HepG2 (cell line): ENCODE data around the gene DAPK1. TPM values are rescaled to one million over a fixed set of nuclear protein-coding genes. Genes with fewer than 3 reads are reported as not detected.

Experiments
- ATAC-seq: fragments of 200-7000 bp; cut with Tn5 transposase; 3 replicates; pipeline ENCODE4 v1.9.1; 2020; ENCODE audit warnings: mild to moderate bottlenecking, moderate library complexity
- BruUV-seq: library from RNA; stranded (reverse); fragments of 400-500 nt; replicated peaks from 2 replicates; lab custom pipeline; 2021; lab: Mats Ljungman, UMichigan
- CTCF ChIA-PET: fragments of 300-600 bp; formaldehyde crosslinking; extraction: SDS; loops from one replicate; lab custom pipeline; 2021; ENCODE audit warnings: low total read pairs, inconsistent platforms, low intra/inter-chr PET ratio; lab: Yijun Ruan, JAX
- POLR2A ChIA-PET: fragments of 350-600 bp; sonication (Branson Sonifier 250); formaldehyde crosslinking; loops from one replicate; lab custom pipeline; 2020; ENCODE audit warnings: antibody characterized with exemption, inconsistent platforms; lab: Yijun Ruan, JAX
- DNase-seq: peaks from one replicate; pipeline ENCODE4 v3.0.0-alpha.2; 2015; ENCODE audit warnings: low spot score
- FAIRE-seq: peaks from 3 replicates; lab custom pipeline; 2011; peaks lifted over from hg19 to GRCh38; lab: Jason Lieb, UNC
- H2AFZ ChIP-seq: one replicate; pipeline ENCODE4 v1.6.1; 2011; ENCODE audit warnings: low read length, inconsistent platforms
- H3K27ac ChIP-seq: fragments of 300-600 bp; 3 replicates; pipeline ENCODE4 v1.8.0; 2011; ENCODE audit warnings: mixed run types, mild to moderate bottlenecking, mixed read lengths, low read length, inconsistent platforms; ENCODE audit not compliant: insufficient read depth; ENCODE audit errors: extremely low read length
- H3K27me3 ChIP-seq, 2 experiments: fragments of 200-600 bp in 1 of 2; 2 replicates in 1 of 2; 3 replicates in 1 of 2; pipeline versions ENCODE4 v1.6.0 to v1.8.0; 2011; ENCODE audit warnings: low read length in 2 of 2, mild to moderate bottlenecking in 2 of 2, moderate library complexity in 2 of 2, inconsistent platforms in 1 of 2; ENCODE audit not compliant: insufficient read depth in 2 of 2, control insufficient read depth in 1 of 2
- H3K36me3 ChIP-seq, 2 experiments: fragments of 200-600 bp in 1 of 2; replicated peaks in 1 of 2; 2 replicates in 1 of 2; 3 replicates in 1 of 2; pipeline versions ENCODE4 v1.5.1 to v1.8.0; 2011; ENCODE audit warnings: low read length in 2 of 2, inconsistent platforms in 1 of 2; ENCODE audit not compliant: insufficient read depth in 2 of 2, control insufficient read depth in 1 of 2
- H3K4me1 ChIP-seq: 2 replicates; pipeline ENCODE4 v1.5.1; 2012; ENCODE audit warnings: low read length, inconsistent platforms; ENCODE audit not compliant: insufficient read depth
- H3K4me2 ChIP-seq: 2 replicates; pipeline ENCODE4 v1.6.0; 2011; ENCODE audit warnings: low read depth, low read length, inconsistent platforms
- H3K4me3 ChIP-seq, 3 experiments: fragments of 200-600 bp in 1 of 3; sonication (generic), shearing (Covaris generic) in 1 of 3; replicated peaks in 1 of 3; 2 replicates each; pipeline ENCODE4 v1.5.1; 2011 to 2016; ENCODE audit warnings: low read length in 3 of 3, inconsistent platforms in 2 of 3, low read depth in 2 of 3, mild to moderate bottlenecking in 2 of 3, control low read depth in 1 of 3, mixed read lengths in 1 of 3; ENCODE audit not compliant: insufficient read depth in 1 of 3
- H3K79me2 ChIP-seq: one replicate; pipeline ENCODE4 v1.6.1; 2011; ENCODE audit warnings: low read length, inconsistent platforms; ENCODE audit not compliant: insufficient read depth
- H3K9ac ChIP-seq: 2 replicates; pipeline ENCODE4 v1.6.0; 2011; ENCODE audit warnings: mild to moderate bottlenecking, low read depth, low read length, inconsistent platforms; ENCODE audit not compliant: insufficient read depth
- H3K9me3 ChIP-seq: 2 replicates; pipeline ENCODE4 v1.5.1; 2012; ENCODE audit warnings: mild to moderate bottlenecking, low read length
- H4K20me1 ChIP-seq: 2 replicates; pipeline ENCODE4 v1.6.0; 2011; ENCODE audit warnings: inconsistent platforms, mild to moderate bottlenecking, low read length, moderate library complexity; ENCODE audit not compliant: insufficient read depth
- ERF ChIP-seq: IDR thresholded peaks from 2 replicates; pipeline ENCODE4 v1.6.1; 2018; ENCODE audit warnings: missing biosample characterization, missing genetic modification reagents
- RAD21 ChIP-seq: fragments of 450-650 bp; formaldehyde crosslinking; IDR thresholded peaks from 2 replicates; pipeline ENCODE4 v1.5.0; 2020; ENCODE audit warnings: mild to moderate bottlenecking
- SOX6 ChIP-seq, 2 experiments: fragments of 450-650 bp in 1 of 2; sonication (generic) in 1 of 2; formaldehyde crosslinking in 1 of 2; IDR thresholded peaks; 2 replicates each; pipeline versions ENCODE4 v1.4.0 to v1.6.1; 2017 to 2020; ENCODE audit warnings: antibody characterized with exemption in 1 of 2, mild to moderate bottlenecking in 1 of 2, missing genetic modification reagents in 1 of 2
- SP4 ChIP-seq: sonication (generic); formaldehyde crosslinking; IDR thresholded peaks from 2 replicates; pipeline ENCODE4 v1.8.1; 2023; ENCODE audit warnings: mild to moderate bottlenecking, missing genetic modification reagents
- WGBS: methylation state at CpG from one replicate; pipeline ENCODE4 v1.1.6; 2017; ENCODE audit warnings: low lambda C conversion rate; 5-methylcytosine and 5-hydroxymethylcytosine counted together
- in situ Hi-C: cut with HindIII; loops from 2 replicates; pipeline ENCODE4 v1.10.0; 2017; ENCODE audit warnings: low pct_unique_long_range_greater_than_20kb; ENCODE audit not compliant: extremely low pct_ligation_motif_present
- intact Hi-C: fragments of 100-400 bp; cut with micrococcal nuclease; formaldehyde crosslinking; loops from one replicate; pipeline ENCODE4 v1.10.0; 2022; ENCODE audit not compliant: unreplicated experiment
- polyA plus RNA-seq, 8 experiments: library from polyadenylated mRNA; depleted of rRNA in 3 of 8; stranded (reverse) in 7 of 8; unstranded in 1 of 8; fragments of >200 nt; fragmentation: Illumina TruSeq in 4 of 8; extraction: Trizol in 4 of 8; gene quantifications; 2 replicates each; pipeline versions ENCODE4 v1.2.1 to v1.2.3, GENCODE V29; 2011 to 2016; ENCODE audit warnings: low read depth in 4 of 8, missing spikeins in 1 of 8, mixed read lengths in 1 of 8; ENCODE audit not compliant: insufficient read depth in 1 of 8
- total RNA-seq, 5 experiments: library from RNA; depleted of rRNA; stranded (reverse); fragments of >200 nt; fragmentation: Illumina TruSeq; extraction: Trizol; gene quantifications; 2 replicates each; pipeline ENCODE4 v1.2.3, GENCODE V29; 2016; ENCODE audit warnings: low read depth in 1 of 5
- TF ChIP-seq, protein P1 (sequence below): sonication (generic); formaldehyde crosslinking; IDR thresholded peaks from 2 replicates; pipeline ENCODE4 v1.5.0; 2020; ENCODE audit warnings: mild to moderate bottlenecking, missing genetic modification reagents, borderline replicate concordance
- TF ChIP-seq, protein P2 (sequence below): sonication (generic); formaldehyde crosslinking; IDR thresholded peaks from 2 replicates; pipeline ENCODE4 v1.4.0; 2020; ENCODE audit warnings: mild to moderate bottlenecking, missing genetic modification reagents
- TF ChIP-seq, protein P3 (sequence below): sonication (generic); formaldehyde crosslinking; IDR thresholded peaks from 2 replicates; pipeline ENCODE4 v1.8.0; 2022; ENCODE audit warnings: mild to moderate bottlenecking, missing genetic modification reagents, moderate library complexity

The DAPK1 gene
- total and polyA plus RNA-seq, 2 of the 13 experiments (the other 11 are each of a cell fraction or from before 2014, with no cell fraction given) = 35.7 to 35.9 TPM

DNA sequence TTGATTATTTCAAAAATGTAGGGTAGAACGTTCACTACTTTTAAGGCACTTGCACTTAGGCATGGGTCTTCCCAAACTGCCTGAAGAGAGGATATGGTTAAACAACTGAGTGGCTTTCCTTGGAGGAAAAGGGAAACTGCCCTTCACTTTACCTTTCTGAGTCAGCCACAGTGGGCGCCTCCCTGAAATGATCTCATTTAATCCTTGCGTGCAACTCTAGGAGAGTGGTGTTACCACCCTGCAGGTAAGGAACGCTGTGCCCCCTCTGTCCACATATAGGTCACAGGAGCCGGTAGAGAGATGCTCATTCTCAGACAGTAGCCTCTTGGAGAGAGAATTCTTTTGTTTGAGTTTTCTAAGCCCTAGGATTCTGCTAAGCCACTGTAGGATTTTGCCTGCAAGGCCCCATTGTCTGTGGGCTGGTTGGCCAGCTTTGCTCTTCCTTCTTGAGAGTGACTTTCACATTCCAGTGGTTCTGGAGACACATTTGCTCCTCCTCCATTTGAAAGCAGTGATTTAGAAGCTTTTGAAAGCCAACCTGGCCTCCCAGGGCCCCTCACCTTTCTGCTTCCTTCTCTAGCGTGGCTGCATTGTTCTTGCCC lies 118.0 kb downstream of the DAPK1 start:
- H4K20me1 ChIP-seq = no peaks in the 10 kb centered on the region
- H3K27me3 ChIP-seq = no peaks in the 10 kb centered on the region
- H3K9ac ChIP-seq = no peak overlapping the region
- BruUV-seq = no TSS peak
- no peak overlapping the region for H3K4me2 ChIP-seq
- POLR2A ChIA-PET = no interaction called here
- DNase-seq (no peak), FAIRE-seq (no peak), ATAC-seq (no peak)
- H2AFZ ChIP-seq = no peak overlapping the region
- no peaks in the 10 kb centered on the region for H3K9me3 ChIP-seq
- in situ Hi-C loops (no loop called here), intact Hi-C loops (no loop called here)
- H3K36me3 ChIP-seq = peaks cover 7 to 40% of the 10 kb centered on the region in 2 experiments; a peak in 4 of 5 replicates
- peaks cover 54% of the 10 kb centered on the region for H3K4me1 ChIP-seq
- TF ChIP-seq SP4 (CRISPR knock-in tag) = no peak
- TF ChIP-seq, protein P1, sequence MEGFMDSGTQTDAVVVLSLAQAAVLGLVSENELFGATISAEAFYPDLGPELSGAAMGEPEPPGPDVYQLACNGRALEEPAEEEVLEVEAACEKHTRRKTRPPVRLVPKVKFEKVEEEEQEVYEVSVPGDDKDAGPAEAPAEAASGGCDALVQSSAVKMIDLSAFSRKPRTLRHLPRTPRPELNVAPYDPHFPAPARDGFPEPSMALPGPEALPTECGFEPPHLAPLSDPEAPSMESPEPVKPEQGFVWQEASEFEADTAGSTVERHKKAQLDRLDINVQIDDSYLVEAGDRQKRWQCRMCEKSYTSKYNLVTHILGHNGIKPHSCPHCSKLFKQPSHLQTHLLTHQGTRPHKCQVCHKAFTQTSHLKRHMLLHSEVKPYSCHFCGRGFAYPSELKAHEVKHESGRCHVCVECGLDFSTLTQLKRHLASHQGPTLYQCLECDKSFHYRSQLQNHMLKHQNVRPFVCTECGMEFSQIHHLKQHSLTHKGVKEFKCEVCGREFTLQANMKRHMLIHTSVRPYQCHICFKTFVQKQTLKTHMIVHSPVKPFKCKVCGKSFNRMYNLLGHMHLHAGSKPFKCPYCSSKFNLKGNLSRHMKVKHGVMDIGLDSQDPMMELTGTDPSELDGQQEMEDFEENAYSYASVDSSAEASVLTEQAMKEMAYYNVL (CRISPR knock-in tag) = no peak
- no peak for TF ChIP-seq ERF
- no peak for TF ChIP-seq SOX6 (IDR thresholded peaks at IDR 0.05)
- TF ChIP-seq SOX6 (CRISPR knock-in tag; IDR thresholded peaks at IDR 0.05) = no peak
- TF ChIP-seq, protein P2, sequence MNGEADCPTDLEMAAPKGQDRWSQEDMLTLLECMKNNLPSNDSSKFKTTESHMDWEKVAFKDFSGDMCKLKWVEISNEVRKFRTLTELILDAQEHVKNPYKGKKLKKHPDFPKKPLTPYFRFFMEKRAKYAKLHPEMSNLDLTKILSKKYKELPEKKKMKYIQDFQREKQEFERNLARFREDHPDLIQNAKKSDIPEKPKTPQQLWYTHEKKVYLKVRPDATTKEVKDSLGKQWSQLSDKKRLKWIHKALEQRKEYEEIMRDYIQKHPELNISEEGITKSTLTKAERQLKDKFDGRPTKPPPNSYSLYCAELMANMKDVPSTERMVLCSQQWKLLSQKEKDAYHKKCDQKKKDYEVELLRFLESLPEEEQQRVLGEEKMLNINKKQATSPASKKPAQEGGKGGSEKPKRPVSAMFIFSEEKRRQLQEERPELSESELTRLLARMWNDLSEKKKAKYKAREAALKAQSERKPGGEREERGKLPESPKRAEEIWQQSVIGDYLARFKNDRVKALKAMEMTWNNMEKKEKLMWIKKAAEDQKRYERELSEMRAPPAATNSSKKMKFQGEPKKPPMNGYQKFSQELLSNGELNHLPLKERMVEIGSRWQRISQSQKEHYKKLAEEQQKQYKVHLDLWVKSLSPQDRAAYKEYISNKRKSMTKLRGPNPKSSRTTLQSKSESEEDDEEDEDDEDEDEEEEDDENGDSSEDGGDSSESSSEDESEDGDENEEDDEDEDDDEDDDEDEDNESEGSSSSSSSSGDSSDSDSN (CRISPR knock-in tag) = no peak
- TF ChIP-seq RAD21 (CRISPR knock-in tag) = no peak
- TF ChIP-seq, protein P3, sequence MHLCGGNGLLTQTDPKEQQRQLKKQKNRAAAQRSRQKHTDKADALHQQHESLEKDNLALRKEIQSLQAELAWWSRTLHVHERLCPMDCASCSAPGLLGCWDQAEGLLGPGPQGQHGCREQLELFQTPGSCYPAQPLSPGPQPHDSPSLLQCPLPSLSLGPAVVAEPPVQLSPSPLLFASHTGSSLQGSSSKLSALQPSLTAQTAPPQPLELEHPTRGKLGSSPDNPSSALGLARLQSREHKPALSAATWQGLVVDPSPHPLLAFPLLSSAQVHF (CRISPR knock-in tag) = no peak
- CTCF ChIA-PET = no interaction called here
- no peaks in the 10 kb centered on the region for H3K79me2 ChIP-seq
- no peak overlapping the region for H3K27ac ChIP-seq
- WGBS = 91% methylated on average over 5 of the region's 6 CpGs
- no peak overlapping the region for H3K4me3 ChIP-seq
